ENCODE results near the gene TSPAN5. TPM values are rescaled to one million over a fixed set of nuclear protein-coding genes. Genes with fewer than 3 reads are reported as not detected.

The TSPAN5 gene
- total RNA-seq, 5 donors from 2014 or later (not counting 1 experiment from before 2014, with no cell fraction given) = 9.6 to 12.4 (median 10.3) TPM

- Histone ChIP-seq H3K4me3 (ENCODE audit: control insufficient read depth in 1 of 2, extremely low read depth in 1 of 2, low read length in 1 of 2) (no peak overlapping the region), H3K4me1 (ENCODE audit: control insufficient read depth in 1 of 2, extremely low read depth in 1 of 2, insufficient read depth in 2 of 2, low read length in 2 of 2) (no peaks in the 10 kb centered on the region), H3K27me3 (replicated peaks in 1 of 2; ENCODE audit: control insufficient read depth in 2 of 2, extremely low read depth in 1 of 2, insufficient read depth in 2 of 2, low read length in 1 of 2) (no peaks in the 10 kb centered on the region), H3K36me3 (ENCODE audit: control insufficient read depth in 2 of 2, extremely low read depth in 1 of 2, insufficient read depth in 1 of 2, low read length in 1 of 2) (no peaks in the 10 kb centered on the region), H3K9me3 (no peaks in the 10 kb centered on the region), H3K27ac (ENCODE audit: low read length) (no peak overlapping the region)
- Mint-ChIP-seq H3K4me1 (peaks cover 10 to 26% (median 13%) of the 10 kb centered on the region in 3 donors), H3K9me3 (no peaks in the 10 kb centered on the region), H3K27me3 (no peaks in the 10 kb centered on the region), H3K4me3 (no peak overlapping the region), H3K36me3 (no peaks in the 10 kb centered on the region), H3K27ac (no peak overlapping the region)
- ATAC-seq (replicated peaks in 1 of 4) (no peak), DNase-seq (no peak)
- ChIA-PET CTCF (no interaction called here), POLR2A (no interaction called here)
- WGBS (ENCODE audit: insufficient coverage) = 94% methylated on average over 2 of the region's 4 CpGs
Measured at GRCh38 chr4:98674404-98675173, 16.2 kb upstream of the TSPAN5 start.

GRCh38 chr4:98673978-98674377 lies 15.6 kb upstream of the TSPAN5 start:
- no peak overlapping the region for H3K27ac ChIP-seq (ENCODE audit: low read length)
- H3K4me3 ChIP-seq (ENCODE audit: control insufficient read depth in 1 of 2, extremely low read depth in 1 of 2, low read length in 1 of 2) = no peak overlapping the region
- Mint-ChIP-seq H3K9me3 (no peaks in the 10 kb centered on the region), H3K4me3 (no peak overlapping the region), H3K27ac (no peak overlapping the region), H3K4me1 (peaks cover 10 to 26% (median 13%) of the 10 kb centered on the region in 3 donors), H3K27me3 (no peaks in the 10 kb centered on the region), H3K36me3 (no peaks in the 10 kb centered on the region)
- DNase-seq = no peak
- H3K27me3 ChIP-seq (replicated peaks in 1 of 2; ENCODE audit: control insufficient read depth in 2 of 2, extremely low read depth in 1 of 2, insufficient read depth in 2 of 2, low read length in 1 of 2) = no peaks in the 10 kb centered on the region
- no peaks in the 10 kb centered on the region for H3K36me3 ChIP-seq (ENCODE audit: control insufficient read depth in 2 of 2, extremely low read depth in 1 of 2, insufficient read depth in 1 of 2, low read length in 1 of 2)
- POLR2A ChIA-PET = no interaction called here
- no peak for ATAC-seq (replicated peaks in 1 of 4)
- 92% methylated on average over 6 of the region's 6 CpGs for WGBS (ENCODE audit: insufficient coverage)
- H3K4me1 ChIP-seq (ENCODE audit: control insufficient read depth in 1 of 2, extremely low read depth in 1 of 2, insufficient read depth in 2 of 2, low read length in 2 of 2) = no peaks in the 10 kb centered on the region
- CTCF ChIA-PET = no interaction called here
- H3K9me3 ChIP-seq = no peaks in the 10 kb centered on the region

GRCh38 chr4:98673288-98673644 lies 14.9 kb upstream of the TSPAN5 start:
- H3K27me3 Mint-ChIP-seq = no peaks in the 10 kb centered on the region
- CTCF ChIA-PET = no interaction called here
- peak in 1 of 4 experiments; percentile 31 for ATAC-seq (replicated peaks in 1 of 4)

GRCh38 chr4:98672583-98673287 lies 14.3 kb upstream of the TSPAN5 start:
- Histone ChIP-seq H3K4me1 (ENCODE audit: control insufficient read depth in 1 of 2, extremely low read depth in 1 of 2, insufficient read depth in 2 of 2, low read length in 2 of 2) (no peaks in the 10 kb centered on the region), H3K27me3 (replicated peaks in 1 of 2; ENCODE audit: control insufficient read depth in 2 of 2, extremely low read depth in 1 of 2, insufficient read depth in 2 of 2, low read length in 1 of 2) (no peaks in the 10 kb centered on the region), H3K36me3 (ENCODE audit: control insufficient read depth in 2 of 2, extremely low read depth in 1 of 2, insufficient read depth in 1 of 2, low read length in 1 of 2) (no peaks in the 10 kb centered on the region), H3K27ac (ENCODE audit: low read length) (no peak overlapping the region), H3K4me3 (ENCODE audit: control insufficient read depth in 1 of 2, extremely low read depth in 1 of 2, low read length in 1 of 2) (no peak overlapping the region), H3K9me3 (no peaks in the 10 kb centered on the region)
- no peaks in the 10 kb centered on the region for H3K36me3 Mint-ChIP-seq
- 78% methylated on average over 1 of the region's 5 CpGs for WGBS (ENCODE audit: insufficient coverage)
- DNase-seq (no peak), ATAC-seq (replicated peaks in 1 of 4) (no peak)
- CTCF ChIA-PET = no interaction called here
- H3K4me3 Mint-ChIP-seq = no peak overlapping the region
- no peaks in the 10 kb centered on the region for H3K9me3 Mint-ChIP-seq
- peak overlapping the region in 1 of 2 donors; percentile 53 for H3K27ac Mint-ChIP-seq
- H3K4me1 Mint-ChIP-seq = peaks cover 10 to 25% (median 13%) of the 10 kb centered on the region in 3 donors
- POLR2A ChIA-PET = no interaction called here
- H3K27me3 Mint-ChIP-seq = no peaks in the 10 kb centered on the region

More at GRCh38 chr4:98673288-98673644, 14.9 kb upstream of the TSPAN5 start:
- Mint-ChIP-seq H3K4me1 (peaks cover 10 to 26% (median 13%) of the 10 kb centered on the region in 3 donors), H3K36me3 (no peaks in the 10 kb centered on the region), H3K9me3 (no peaks in the 10 kb centered on the region), H3K4me3 (no peak overlapping the region), H3K27ac (peak overlapping the region in 1 of 2 donors; percentile 53)
- POLR2A ChIA-PET = no interaction called here
- H3K36me3 ChIP-seq (ENCODE audit: control insufficient read depth in 2 of 2, extremely low read depth in 1 of 2, insufficient read depth in 1 of 2, low read length in 1 of 2) = no peaks in the 10 kb centered on the region
- H3K4me3 ChIP-seq (ENCODE audit: control insufficient read depth in 1 of 2, extremely low read depth in 1 of 2, low read length in 1 of 2) = no peak overlapping the region
- no peaks in the 10 kb centered on the region for H3K4me1 ChIP-seq (ENCODE audit: control insufficient read depth in 1 of 2, extremely low read depth in 1 of 2, insufficient read depth in 2 of 2, low read length in 2 of 2)
- DNase-seq = no peak
- no peak overlapping the region for H3K27ac ChIP-seq (ENCODE audit: low read length)
- WGBS (ENCODE audit: insufficient coverage) = 20% methylated on average over 1 of the region's 4 CpGs
- H3K9me3 ChIP-seq = no peaks in the 10 kb centered on the region
- H3K27me3 ChIP-seq (replicated peaks in 1 of 2; ENCODE audit: control insufficient read depth in 2 of 2, extremely low read depth in 1 of 2, insufficient read depth in 2 of 2, low read length in 1 of 2) = no peaks in the 10 kb centered on the region

- H3K27ac Mint-ChIP-seq = no peak overlapping the region
- H3K4me3 Mint-ChIP-seq = no peak overlapping the region
- Histone ChIP-seq H3K27ac (ENCODE audit: low read length) (no peak overlapping the region), H3K36me3 (ENCODE audit: control insufficient read depth in 2 of 2, extremely low read depth in 1 of 2, insufficient read depth in 1 of 2, low read length in 1 of 2) (no peaks in the 10 kb centered on the region), H3K27me3 (replicated peaks in 1 of 2; ENCODE audit: control insufficient read depth in 2 of 2, extremely low read depth in 1 of 2, insufficient read depth in 2 of 2, low read length in 1 of 2) (no peaks in the 10 kb centered on the region), H3K4me3 (ENCODE audit: control insufficient read depth in 1 of 2, extremely low read depth in 1 of 2, low read length in 1 of 2) (no peak overlapping the region), H3K4me1 (ENCODE audit: control insufficient read depth in 1 of 2, extremely low read depth in 1 of 2, insufficient read depth in 2 of 2, low read length in 2 of 2) (no peaks in the 10 kb centered on the region), H3K9me3 (no peaks in the 10 kb centered on the region)
- peaks cover 10 to 20% (median 13%) of the 10 kb centered on the region in 3 donors for H3K4me1 Mint-ChIP-seq
- no peaks in the 10 kb centered on the region for H3K27me3 Mint-ChIP-seq
- POLR2A ChIA-PET = no interaction called here
- CTCF ChIA-PET = no interaction called here
- H3K9me3 Mint-ChIP-seq = no peaks in the 10 kb centered on the region
- ATAC-seq (replicated peaks in 1 of 4) (no peak), DNase-seq (no peak)
- no peaks in the 10 kb centered on the region for H3K36me3 Mint-ChIP-seq
Measured at GRCh38 chr4:98671131-98671530, 12.7 kb upstream of the TSPAN5 start.

GRCh38 chr4:98670186-98670585 lies 11.8 kb upstream of the TSPAN5 start:
- peaks cover 10 to 20% (median 14%) of the 10 kb centered on the region in 3 donors for H3K4me1 Mint-ChIP-seq
- no peak overlapping the region for H3K27ac ChIP-seq (ENCODE audit: low read length)
- ChIA-PET CTCF (no interaction called here), POLR2A (no interaction called here)
- H3K4me3 Mint-ChIP-seq = no peak overlapping the region
- no peak overlapping the region for H3K27ac Mint-ChIP-seq
- peaks cover 0 to 5% of the 10 kb centered on the region in 2 experiments for H3K4me1 ChIP-seq (ENCODE audit: control insufficient read depth in 1 of 2, extremely low read depth in 1 of 2, insufficient read depth in 2 of 2, low read length in 2 of 2)
- no peaks in the 10 kb centered on the region for H3K27me3 Mint-ChIP-seq
- DNase-seq (no peak), ATAC-seq (replicated peaks in 1 of 4) (no peak)
- no peaks in the 10 kb centered on the region for H3K27me3 ChIP-seq (replicated peaks in 1 of 2; ENCODE audit: control insufficient read depth in 2 of 2, extremely low read depth in 1 of 2, insufficient read depth in 2 of 2, low read length in 1 of 2)
- H3K4me3 ChIP-seq (ENCODE audit: control insufficient read depth in 1 of 2, extremely low read depth in 1 of 2, low read length in 1 of 2) = no peak overlapping the region
- no peaks in the 10 kb centered on the region for H3K9me3 Mint-ChIP-seq
- no peaks in the 10 kb centered on the region for H3K9me3 ChIP-seq
- 100% methylated on average over 2 of the region's 5 CpGs for WGBS (ENCODE audit: insufficient coverage)
- no peaks in the 10 kb centered on the region for H3K36me3 ChIP-seq (ENCODE audit: control insufficient read depth in 2 of 2, extremely low read depth in 1 of 2, insufficient read depth in 1 of 2, low read length in 1 of 2)
- H3K36me3 Mint-ChIP-seq = no peaks in the 10 kb centered on the region

Measured in T-cell (primary cell).